Right lobe of liver (tissue), 6 donors: ENCODE measurements around the gene TUBA1C. TPM values are rescaled to one million over a fixed set of nuclear protein-coding genes. Genes with fewer than 3 reads are reported as not detected.
"Not testable (repeated sequence)": the region's sequence is repeated elsewhere in the genome, so short reads cannot be mapped to it uniquely, and the experiment has no call there.

Source experiments
- ATAC-seq, 4 donors: fragments of 200-7000 bp; cut with Tn5 transposase; one replicate each; pipeline ENCODE4 v1.9.1; 2020; ENCODE audit warnings: mild to moderate bottlenecking in 4 of 4, moderate library complexity in 4 of 4
- DNase-seq, 3 donors: peaks; one replicate each; pipeline ENCODE4 v3.0.0-alpha.2; 2020
- H3K27ac ChIP-seq, 3 donors: fragments of 200-600 bp; one replicate each; pipeline ENCODE4 v1.8.0; 2022
- H3K27me3 ChIP-seq, 2 donors: fragments of 200-600 bp; one replicate each; pipeline ENCODE4 v1.8.0; 2022
- H3K36me3 ChIP-seq, 4 donors: fragments of 200-600 bp; sonication (generic) in 1 of 4; one replicate each; pipeline versions ENCODE4 v1.5.1 to v1.8.0; 2017 to 2022; ENCODE audit warnings: control low read depth in 1 of 4
- H3K4me1 ChIP-seq, 4 donors: fragments of 200-600 bp; sonication (generic) in 1 of 4; one replicate each; pipeline versions ENCODE4 v1.5.1 to v1.8.0; 2017 to 2022; ENCODE audit warnings: control low read depth in 1 of 4
- H3K4me3 ChIP-seq, 3 donors: fragments of 200-600 bp; one replicate each; pipeline ENCODE4 v1.8.0; 2022
- H3K9me3 ChIP-seq, 4 donors: fragments of 200-600 bp; sonication (generic) in 1 of 4; one replicate each; pipeline versions ENCODE4 v1.5.1 to v1.8.0; 2017 to 2022; ENCODE audit warnings: control low read depth in 1 of 4
- POLR2A ChIP-seq: fragments of 450-650 bp; IDR thresholded peaks from one replicate; pipeline ENCODE4 v1.6.1; 2017; ENCODE audit warnings: antibody characterized with exemption, mild to moderate bottlenecking
- WGBS: methylation state at CpG from one replicate; pipeline ENCODE4 v1.1.6; 2018; ENCODE audit warnings: low coverage, low lambda C conversion rate; ENCODE audit not compliant: insufficient coverage; ENCODE audit errors: missing lambda C conversion rate; 5-methylcytosine and 5-hydroxymethylcytosine counted together
- intact Hi-C, 2 donors: fragments of 100-400 bp; cut with DNase I; formaldehyde crosslinking; loops; one replicate each; pipeline versions ENCODE4 v1.11.2 to v1.14.1; 2022
- total RNA-seq, 6 experiments: library from RNA; depleted of rRNA in 2 of 6; stranded (reverse); fragments of >200 nt in 2 of 6; fragmentation: NEBNext Ultra II Directional in 3 of 6; extraction: Animal tissue kit (Norgen Biotek cat#: 25700) in 3 of 6; gene quantifications; one replicate each; pipeline versions ENCODE4 v1.1.0 to v1.2.4, GENCODE V29; 2016 to 2023
- TF ChIP-seq, protein P1 (sequence below), 4 donors: fragments of 200-600 bp in 3 of 4; fragments of 450-650 bp in 1 of 4; IDR thresholded peaks; one replicate each; pipeline versions ENCODE4 v1.5.1 to v1.8.0; 2016 to 2022; ENCODE audit warnings: antibody characterized with exemption in 4 of 4, mild to moderate bottlenecking in 2 of 4
- donor health status: DM: no; HTN: yes; CAD: no.
- donor health status: DM: no; HTN: no; CAD: no.
- donor health status: DM: no; HTN: no; CAD: no.
- donor health status: DM: no; HTN: yes; CAD: no.
- donor health status: DM: no; HTN: yes; CAD: no.

Gene TUBA1C
- total RNA-seq, 6 experiments from 2014 or later: 40.6 to 224 (median 68.7) TPM

DNA sequence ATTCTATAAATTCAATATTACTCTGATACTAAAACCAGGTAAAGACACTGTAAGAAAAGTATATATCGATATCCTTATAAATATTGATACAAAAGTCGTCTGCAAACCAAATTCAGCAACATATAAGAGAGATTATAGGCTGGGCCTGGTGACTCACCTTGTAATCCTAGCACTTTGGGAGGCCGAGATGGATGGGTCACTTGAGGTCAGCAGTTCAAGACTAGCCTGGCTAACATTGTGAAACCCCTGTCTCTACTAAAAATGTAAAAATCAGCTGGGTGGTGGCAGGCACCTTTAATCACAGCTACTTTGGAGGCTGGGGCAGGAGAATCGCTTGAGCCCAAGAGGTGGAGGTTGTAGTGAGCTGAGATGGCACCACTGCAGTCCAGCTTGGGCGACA, 13.5 kb upstream of the TUBA1C start:
- H3K27ac ChIP-seq: no peak overlapping the region
- TF ChIP-seq, protein P1, sequence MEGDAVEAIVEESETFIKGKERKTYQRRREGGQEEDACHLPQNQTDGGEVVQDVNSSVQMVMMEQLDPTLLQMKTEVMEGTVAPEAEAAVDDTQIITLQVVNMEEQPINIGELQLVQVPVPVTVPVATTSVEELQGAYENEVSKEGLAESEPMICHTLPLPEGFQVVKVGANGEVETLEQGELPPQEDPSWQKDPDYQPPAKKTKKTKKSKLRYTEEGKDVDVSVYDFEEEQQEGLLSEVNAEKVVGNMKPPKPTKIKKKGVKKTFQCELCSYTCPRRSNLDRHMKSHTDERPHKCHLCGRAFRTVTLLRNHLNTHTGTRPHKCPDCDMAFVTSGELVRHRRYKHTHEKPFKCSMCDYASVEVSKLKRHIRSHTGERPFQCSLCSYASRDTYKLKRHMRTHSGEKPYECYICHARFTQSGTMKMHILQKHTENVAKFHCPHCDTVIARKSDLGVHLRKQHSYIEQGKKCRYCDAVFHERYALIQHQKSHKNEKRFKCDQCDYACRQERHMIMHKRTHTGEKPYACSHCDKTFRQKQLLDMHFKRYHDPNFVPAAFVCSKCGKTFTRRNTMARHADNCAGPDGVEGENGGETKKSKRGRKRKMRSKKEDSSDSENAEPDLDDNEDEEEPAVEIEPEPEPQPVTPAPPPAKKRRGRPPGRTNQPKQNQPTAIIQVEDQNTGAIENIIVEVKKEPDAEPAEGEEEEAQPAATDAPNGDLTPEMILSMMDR (IDR thresholded peaks at IDR 0.05): no peak
- TF ChIP-seq POLR2A: no peak
- H3K4me3 ChIP-seq: no peak overlapping the region
- H3K36me3 ChIP-seq: no peaks in the 10 kb centered on the region
- intact Hi-C loops: no loop called here
- H3K9me3 ChIP-seq: no peaks in the 10 kb centered on the region
- WGBS: 84% methylated on average over 5 of the region's 5 CpGs
- DNase-seq (no peak), ATAC-seq (no peak)
- no peaks in the 10 kb centered on the region for H3K4me1 ChIP-seq
- no peaks in the 10 kb centered on the region for H3K27me3 ChIP-seq

DNA sequence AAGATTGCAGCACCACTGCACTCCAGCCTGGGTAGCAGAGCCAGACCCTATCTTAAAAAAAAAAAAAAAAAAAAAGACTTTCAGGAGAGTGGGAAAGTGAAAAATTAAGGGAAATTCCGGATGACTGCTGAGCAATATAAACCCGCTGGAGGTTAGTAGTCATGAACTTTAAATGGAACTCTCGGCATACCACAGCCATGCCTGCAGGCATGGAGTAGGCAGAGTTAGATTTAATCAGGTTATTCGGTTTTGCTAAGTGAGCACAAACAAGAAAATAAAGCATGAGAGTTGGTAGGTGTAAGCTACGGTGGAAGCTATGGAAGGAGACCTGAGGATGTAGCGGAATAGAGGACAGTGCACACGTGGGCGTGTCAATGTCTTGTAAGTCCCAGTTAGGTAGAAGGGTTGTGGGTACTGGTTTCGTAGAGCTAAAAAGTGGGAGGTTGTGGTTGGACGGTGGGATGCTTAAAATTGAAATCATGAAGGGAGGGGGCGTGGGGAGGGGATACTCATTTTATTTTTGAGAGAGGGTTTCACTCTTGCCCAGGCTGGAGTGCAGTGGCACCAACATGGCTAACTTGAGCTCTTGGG, 11.8 kb upstream of the TUBA1C start:
- DNase-seq (no peak), ATAC-seq (no peak)
- no peak for TF ChIP-seq POLR2A
- TF ChIP-seq, protein P1 (IDR thresholded peaks at IDR 0.05): no peak
- Histone ChIP-seq H3K4me1 (no peaks in the 10 kb centered on the region), H3K4me3 (no peak overlapping the region), H3K27me3 (no peaks in the 10 kb centered on the region), H3K36me3 (no peaks in the 10 kb centered on the region), H3K9me3 (no peaks in the 10 kb centered on the region), H3K27ac (no peak overlapping the region)
- intact Hi-C loops: no loop called here
- 90% methylated on average over 7 of the region's 11 CpGs for WGBS

- H3K4me1 ChIP-seq, H3K4me3 ChIP-seq, DNase-seq, intact Hi-C loops, H3K36me3 ChIP-seq, ATAC-seq, H3K9me3 ChIP-seq, H3K27me3 ChIP-seq, H3K27ac ChIP-seq: not testable (repeated sequence)
- WGBS: 93% methylated on average over 10 of the region's 10 CpGs
These were observed 9.4 kb upstream of the TUBA1C start for GRCh38 chr12:49255456-49255855.

DNA sequence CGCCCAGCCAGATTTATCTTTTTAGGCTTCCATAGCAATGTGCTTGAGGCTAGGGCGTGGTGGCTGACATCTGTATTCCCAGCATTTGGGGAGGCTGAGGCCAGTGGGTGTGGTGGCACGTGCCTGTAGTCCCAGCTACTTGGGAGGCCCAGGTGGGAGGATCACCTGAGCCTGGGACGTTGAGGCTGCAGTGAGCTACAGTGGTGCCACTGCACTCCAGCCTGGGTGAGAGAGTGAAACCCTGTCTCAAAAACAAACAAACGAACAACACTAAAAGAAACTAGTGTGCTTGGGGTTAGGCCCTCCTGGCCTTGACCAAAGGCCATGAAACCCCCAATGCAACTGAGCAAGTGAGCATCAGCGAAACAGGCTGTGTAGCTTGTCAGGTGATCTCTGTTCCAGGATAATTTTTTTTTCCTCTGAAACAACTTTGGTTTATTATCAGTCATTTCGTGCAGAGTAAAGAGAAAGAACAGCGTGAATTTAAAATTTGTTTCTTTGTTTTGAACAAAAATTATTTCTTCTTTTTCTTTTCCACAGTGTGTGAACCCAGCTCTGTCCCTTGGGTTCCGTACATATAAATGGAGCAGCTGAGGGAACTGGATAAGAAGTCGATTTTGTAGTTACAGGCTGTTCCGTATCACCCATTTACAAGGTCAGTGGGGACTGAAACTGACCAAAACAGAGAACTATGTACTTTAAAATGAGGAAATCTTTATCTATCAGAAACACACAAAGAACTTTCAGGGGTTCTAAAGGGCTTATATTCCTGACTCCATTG, 8.8 kb upstream of the TUBA1C start:
- Histone ChIP-seq H3K9me3 (no peaks in the 10 kb centered on the region), H3K4me1 (no peaks in the 10 kb centered on the region), H3K27me3 (no peaks in the 10 kb centered on the region), H3K36me3 (no peaks in the 10 kb centered on the region), H3K4me3 (no peak overlapping the region), H3K27ac (no peak overlapping the region)
- intact Hi-C loops: no loop called here
- DNase-seq (no peak), ATAC-seq (peak in 2 of 4 donors; percentile 31 to 43)
- 72% methylated on average over 9 of the region's 11 CpGs for WGBS
- TF ChIP-seq, protein P1 (IDR thresholded peaks at IDR 0.05): no peak
- no peak for TF ChIP-seq POLR2A

GRCh38 chr12:49257508-49258184, 7.2 kb upstream of the TUBA1C start:
- ATAC-seq, H3K9me3 ChIP-seq, intact Hi-C loops, H3K4me1 ChIP-seq, DNase-seq, H3K4me3 ChIP-seq, H3K27me3 ChIP-seq, H3K27ac ChIP-seq, H3K36me3 ChIP-seq: not testable (repeated sequence)
- 85% methylated on average over 9 of the region's 10 CpGs for WGBS
